Activated T-helper 17 cell treated with anti-CD3 and anti-CD28 coated beads, Interleukin-2, amount 50 U/mL, for 72 hours (primary cell): ENCODE data around the gene SREBF2. TPM values are rescaled to one million over a fixed set of nuclear protein-coding genes. Genes with fewer than 3 reads are reported as not detected.
A peak's percentile ranks its signal among the peaks of the same experiment; 100 is the strongest.

Experiments
- ATAC-seq: fragments of 150-1000 bp; cut with Tn5 transposase; replicated peaks from 2 replicates; pipeline ENCODE4 v1.10.0; 2021; ENCODE audit warnings: mild to moderate bottlenecking, moderate library complexity
- H3K27ac Mint-ChIP-seq: one replicate; pipeline ENCODE4 v1.8.0; 2022; ENCODE audit warnings: mixed read lengths
- H3K27me3 Mint-ChIP-seq: one replicate; pipeline ENCODE4 v1.8.0; 2022; ENCODE audit warnings: mixed read lengths
- H3K36me3 Mint-ChIP-seq: one replicate; pipeline ENCODE4 v1.8.0; 2022; ENCODE audit warnings: low read depth, mild to moderate bottlenecking, mixed read lengths
- H3K4me1 Mint-ChIP-seq: one replicate; pipeline ENCODE4 v1.8.0; 2022; ENCODE audit warnings: mixed read lengths
- H3K4me3 Mint-ChIP-seq: one replicate; pipeline ENCODE4 v1.8.0; 2022; ENCODE audit warnings: mild to moderate bottlenecking, mixed read lengths
- H3K9me3 Mint-ChIP-seq: one replicate; pipeline ENCODE4 v1.8.0; 2022; ENCODE audit warnings: mixed read lengths
- total RNA-seq, 2 donors: library from RNA; stranded (reverse); gene quantifications; one replicate each; pipeline ENCODE4 v1.2.3, GENCODE V29; 2022

SREBF2 gene
- total RNA-seq, 2 donors from 2014 or later, result 126 to 162 TPM

DNA sequence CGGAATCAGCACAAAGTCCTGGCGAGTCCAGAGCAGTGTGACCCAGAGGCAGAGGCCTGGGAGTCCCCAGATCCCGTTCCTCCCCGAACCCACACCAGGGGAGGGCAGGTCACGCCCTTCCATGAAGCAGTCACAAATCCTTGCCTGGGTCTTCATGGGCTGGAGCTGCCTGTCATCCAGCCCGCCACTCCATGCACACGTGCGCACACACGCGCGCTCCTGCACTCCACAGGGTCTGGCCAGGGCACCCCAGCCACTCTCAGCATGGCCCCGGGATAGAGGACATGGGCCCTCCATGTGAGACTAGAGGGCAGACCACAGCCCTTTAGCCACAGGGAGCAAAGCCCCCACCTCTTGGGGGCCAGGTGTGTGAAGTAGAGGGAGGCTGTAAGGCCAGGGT lies 99.4 kb downstream of the SREBF2 start:
- Mint-ChIP-seq H3K4me1 (peaks cover 5% of the 10 kb centered on the region), H3K27me3 (no peaks in the 10 kb centered on the region), H3K27ac (no peak overlapping the region), H3K36me3 (peaks cover 15% of the 10 kb centered on the region), H3K4me3 (no peak overlapping the region), H3K9me3 (no peaks in the 10 kb centered on the region)
- no peak for ATAC-seq

DNA sequence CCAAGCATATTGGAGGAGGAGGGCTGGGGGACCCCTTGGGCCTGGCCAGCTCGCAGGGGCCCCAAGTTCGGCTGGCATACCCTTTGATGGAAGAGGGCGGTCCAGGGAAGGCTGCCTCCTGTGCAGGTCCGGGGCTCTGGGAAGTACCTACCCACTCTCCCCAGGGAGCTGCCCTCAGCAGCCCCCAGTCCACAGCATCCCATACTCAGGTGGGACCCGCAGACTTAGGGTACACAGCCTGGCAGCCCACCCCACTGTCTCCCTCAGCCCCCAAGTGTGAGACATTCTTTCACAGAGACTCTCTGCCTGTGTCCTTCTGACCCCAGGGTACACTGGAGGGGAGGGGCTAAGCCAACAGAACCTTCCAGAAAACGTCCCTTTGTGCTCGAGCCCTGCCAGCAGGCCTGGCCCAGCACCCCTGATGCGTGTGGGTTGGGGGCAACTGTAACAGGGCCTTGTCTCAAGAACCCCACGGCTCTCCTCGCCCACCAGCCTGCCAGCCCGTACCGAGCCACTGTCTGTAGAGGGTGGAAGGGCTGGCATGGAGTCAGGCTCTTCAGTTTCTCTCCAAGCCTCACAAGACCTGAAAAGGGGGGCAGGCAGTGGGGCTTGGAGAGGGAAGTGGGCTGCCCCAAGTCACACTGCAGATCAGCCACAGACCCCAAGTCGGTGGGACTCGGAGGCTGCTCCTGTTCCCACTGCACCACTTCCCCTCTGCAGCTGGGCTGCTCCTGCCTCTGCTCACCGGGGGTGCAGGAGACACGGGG lies 100.7 kb downstream of the SREBF2 start:
- ATAC-seq, result no peak
- H3K36me3 Mint-ChIP-seq, result peaks cover 27% of the 10 kb centered on the region
- H3K4me3 Mint-ChIP-seq, result no peak overlapping the region
- H3K27ac Mint-ChIP-seq, result no peak overlapping the region
- H3K27me3 Mint-ChIP-seq, result no peaks in the 10 kb centered on the region
- no peaks in the 10 kb centered on the region for H3K9me3 Mint-ChIP-seq
- peaks cover 5% of the 10 kb centered on the region for H3K4me1 Mint-ChIP-seq

DNA sequence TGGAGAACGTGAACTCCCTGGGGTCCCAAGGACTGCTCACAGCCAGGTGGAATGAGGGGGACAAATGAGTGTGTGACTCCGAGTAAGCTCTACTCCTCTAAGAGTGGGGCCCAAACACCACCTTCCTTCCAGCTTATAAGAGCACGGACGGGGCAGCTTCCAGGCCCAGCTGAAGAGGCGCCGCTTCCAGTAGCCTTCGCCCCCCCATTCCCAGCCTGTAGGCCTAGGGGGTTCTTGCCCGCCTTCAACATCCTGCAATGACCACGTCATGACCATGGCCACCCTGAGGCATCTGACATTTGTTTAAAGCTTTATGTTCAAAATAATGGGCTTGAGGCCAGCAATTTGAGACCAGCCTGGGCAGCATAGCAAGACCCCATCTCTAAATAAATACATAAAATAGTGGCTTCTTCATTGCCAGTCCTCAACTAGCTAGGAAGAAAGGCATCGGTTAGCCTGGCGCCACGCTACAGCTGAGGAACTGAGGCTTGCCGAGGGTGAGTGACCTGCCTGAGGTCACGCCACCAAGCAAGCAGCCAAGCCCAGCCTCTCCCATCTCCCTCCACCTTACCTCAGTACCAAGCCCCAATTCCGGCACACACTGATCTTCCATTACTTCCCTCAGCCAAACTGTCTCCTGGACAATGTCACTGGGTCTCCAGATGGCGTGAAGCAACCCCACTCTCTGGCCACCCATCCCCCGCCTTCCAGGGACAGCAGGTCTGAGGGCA lies 101.5 kb downstream of the SREBF2 start:
- peaks cover 36% of the 10 kb centered on the region for H3K36me3 Mint-ChIP-seq

DNA sequence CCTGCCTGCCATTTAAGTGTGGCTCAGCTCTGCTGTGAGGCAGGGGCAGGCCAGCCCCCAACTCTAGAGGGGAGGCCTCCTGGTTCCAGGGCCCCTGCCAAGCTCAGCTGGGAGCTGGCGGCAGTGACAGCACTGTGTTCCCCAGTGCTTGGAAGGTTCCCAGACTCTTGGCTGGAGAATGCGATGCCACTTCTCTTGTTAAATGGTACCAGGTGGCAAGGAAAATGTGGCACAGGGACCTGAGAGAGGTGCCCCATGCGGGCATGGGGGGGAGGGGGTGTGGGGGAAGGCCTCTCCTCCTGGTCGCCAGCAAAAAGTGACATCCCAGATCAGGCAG lies 102.1 kb downstream of the SREBF2 start:
- Mint-ChIP-seq H3K27me3 (no peaks in the 10 kb centered on the region), H3K9me3 (no peaks in the 10 kb centered on the region)

More for the DNA sequence above, 101.5 kb downstream of the SREBF2 start:
- Mint-ChIP-seq H3K4me3 (no peak overlapping the region), H3K27me3 (no peaks in the 10 kb centered on the region), H3K9me3 (no peaks in the 10 kb centered on the region), H3K4me1 (peaks cover 4% of the 10 kb centered on the region), H3K27ac (no peak overlapping the region)
- no peak for ATAC-seq

DNA sequence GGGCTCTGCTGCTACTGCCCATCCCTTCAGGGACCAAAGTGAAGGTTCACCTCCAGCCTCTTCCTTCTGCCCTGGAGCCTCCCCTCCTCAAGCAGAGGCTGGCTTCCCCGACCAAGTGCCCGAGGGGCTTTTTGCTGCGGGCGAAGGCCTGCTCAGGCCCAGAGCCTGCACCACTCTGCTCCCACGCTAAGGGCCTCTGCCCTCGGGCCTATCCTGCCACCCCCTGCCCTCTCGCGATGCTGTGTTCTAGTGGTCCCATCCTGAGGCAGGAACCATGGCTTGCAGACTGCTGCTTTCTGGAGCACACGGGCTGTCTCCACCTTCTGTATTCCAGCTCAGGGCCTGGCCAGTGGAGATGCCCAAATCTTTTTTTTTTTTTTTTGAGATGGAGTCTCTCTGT lies 102.6 kb downstream of the SREBF2 start:
- Mint-ChIP-seq H3K9me3 (no peaks in the 10 kb centered on the region), H3K27ac (peak overlapping the region; percentile 48), H3K36me3 (peaks cover 46% of the 10 kb centered on the region), H3K27me3 (no peaks in the 10 kb centered on the region), H3K4me1 (peaks cover 13% of the 10 kb centered on the region), H3K4me3 (no peak overlapping the region)
- no peak for ATAC-seq

More for the DNA sequence above, 102.1 kb downstream of the SREBF2 start:
- Mint-ChIP-seq H3K4me1 (peaks cover 9% of the 10 kb centered on the region), H3K27ac (no peak overlapping the region), H3K4me3 (no peak overlapping the region), H3K36me3 (peaks cover 41% of the 10 kb centered on the region)
- no peak for ATAC-seq

DNA sequence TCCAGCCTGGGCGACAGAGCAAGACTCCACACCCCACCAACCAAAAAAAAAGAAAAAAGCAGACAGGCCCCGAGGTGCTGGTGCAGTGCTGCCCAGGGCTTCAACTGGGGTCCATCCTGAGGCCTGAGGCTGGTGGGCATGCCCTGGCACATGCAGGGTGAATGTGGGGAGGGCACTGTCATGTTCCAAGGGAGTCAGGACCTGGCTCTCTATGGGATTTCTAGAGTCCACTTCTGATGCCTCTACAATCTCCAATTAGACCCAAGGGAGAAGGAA lies 103.9 kb downstream of the SREBF2 start:
- ATAC-seq, result no peak
- peaks cover 59% of the 10 kb centered on the region for H3K36me3 Mint-ChIP-seq
- H3K27me3 Mint-ChIP-seq, result no peaks in the 10 kb centered on the region
- H3K27ac Mint-ChIP-seq, result no peak overlapping the region
- no peak overlapping the region for H3K4me3 Mint-ChIP-seq
- no peaks in the 10 kb centered on the region for H3K9me3 Mint-ChIP-seq
- H3K4me1 Mint-ChIP-seq, result peaks cover 25% of the 10 kb centered on the region

DNA sequence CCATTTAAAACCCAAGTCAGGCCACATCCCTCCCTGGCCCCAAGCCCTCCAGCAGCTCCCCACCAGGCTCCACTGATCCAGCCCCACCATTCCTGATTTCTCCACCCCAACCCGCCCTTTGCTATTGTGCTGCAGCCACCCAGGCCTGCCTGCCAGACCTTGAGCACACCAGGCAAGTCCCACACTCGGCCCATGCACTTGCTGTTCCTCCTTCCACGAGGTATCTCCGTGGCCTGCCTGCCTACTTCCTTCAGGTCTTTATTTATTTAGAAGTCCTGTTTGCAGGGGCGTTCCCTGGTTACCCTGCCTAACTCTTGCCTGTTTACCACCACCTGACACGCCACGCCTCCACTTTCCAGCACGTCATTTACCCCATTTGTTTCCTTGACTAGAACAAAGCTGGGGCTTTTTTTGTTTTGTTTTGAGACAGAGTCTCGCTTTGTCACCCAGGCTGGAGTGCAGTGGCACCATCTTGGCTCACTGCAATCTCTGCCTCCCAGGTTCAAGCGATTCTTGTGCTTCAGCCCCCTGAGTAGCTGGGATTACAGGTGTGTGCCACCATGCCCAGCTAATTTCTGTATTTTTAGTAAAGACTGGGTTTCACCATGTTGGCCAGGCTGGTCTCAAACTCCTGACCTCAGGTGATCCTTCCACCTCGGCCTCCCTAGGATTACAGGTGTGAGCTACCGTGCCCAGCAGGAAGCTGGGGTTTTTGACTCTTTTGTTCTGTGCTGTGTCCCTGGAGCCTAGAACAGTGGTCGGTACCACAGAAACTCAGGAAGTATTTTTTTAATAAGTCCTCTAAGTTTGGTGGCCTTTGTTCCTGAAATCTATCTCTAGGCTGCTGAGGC lies 107.3 kb downstream of the SREBF2 start:
- peak; percentile 78 for ATAC-seq
- Mint-ChIP-seq H3K27ac (peak overlapping the region; percentile 100), H3K36me3 (peaks cover 92% of the 10 kb centered on the region), H3K27me3 (no peaks in the 10 kb centered on the region), H3K4me1 (peaks cover 33% of the 10 kb centered on the region), H3K9me3 (no peaks in the 10 kb centered on the region), H3K4me3 (peak overlapping the region; percentile 77)

DNA sequence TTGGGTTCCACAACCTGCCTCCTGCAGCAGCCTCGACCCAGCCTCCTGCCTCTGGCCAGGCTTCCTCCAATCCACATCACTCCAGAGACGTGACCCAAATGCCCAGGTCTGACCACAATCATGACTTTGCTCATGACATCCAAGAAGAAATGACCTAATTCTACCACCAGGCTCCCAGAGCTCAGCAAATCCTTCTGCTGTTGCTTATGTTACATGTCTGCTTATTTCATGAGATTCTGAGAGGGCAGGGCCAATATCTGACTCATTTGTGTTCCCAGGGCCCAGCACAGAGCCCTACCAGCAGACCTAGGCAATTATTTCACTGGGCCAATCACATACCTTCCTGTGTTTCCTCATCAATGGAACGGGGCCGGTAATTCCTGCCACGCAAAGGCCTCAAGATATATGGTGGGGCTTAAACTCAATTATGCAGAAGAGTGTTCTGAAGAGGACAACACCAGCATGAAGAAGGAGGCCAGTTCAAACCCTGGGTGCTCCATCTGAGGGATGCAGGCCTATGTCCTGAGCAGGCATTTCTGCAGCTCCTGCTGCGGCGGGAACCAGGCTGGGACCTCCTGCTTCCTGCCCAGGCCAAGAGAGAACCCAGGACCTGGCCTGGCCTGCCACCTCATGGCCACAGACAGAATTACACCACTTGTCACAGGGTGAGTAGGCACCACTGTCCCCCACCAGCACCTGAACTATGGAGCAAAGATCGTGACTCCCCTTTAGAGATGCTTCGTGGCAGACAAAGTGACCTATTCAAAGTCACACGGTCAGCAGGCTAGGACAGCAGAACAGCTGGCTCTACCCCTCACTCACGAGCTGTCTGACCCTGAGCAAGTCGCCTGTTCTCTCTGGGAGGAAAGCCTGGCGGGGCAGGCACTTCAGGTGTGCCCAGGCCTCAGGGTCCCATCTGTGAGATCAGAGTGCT lies 108.2 kb downstream of the SREBF2 start:
- H3K9me3 Mint-ChIP-seq, result no peaks in the 10 kb centered on the region
- no peaks in the 10 kb centered on the region for H3K27me3 Mint-ChIP-seq
- peak; percentile 69 for ATAC-seq
- H3K4me1 Mint-ChIP-seq, result peaks cover 38% of the 10 kb centered on the region
- peak overlapping the region; percentile 100 for H3K27ac Mint-ChIP-seq
- peak overlapping the region; percentile 77 for H3K4me3 Mint-ChIP-seq
- H3K36me3 Mint-ChIP-seq, result peaks cover 98% of the 10 kb centered on the region

DNA sequence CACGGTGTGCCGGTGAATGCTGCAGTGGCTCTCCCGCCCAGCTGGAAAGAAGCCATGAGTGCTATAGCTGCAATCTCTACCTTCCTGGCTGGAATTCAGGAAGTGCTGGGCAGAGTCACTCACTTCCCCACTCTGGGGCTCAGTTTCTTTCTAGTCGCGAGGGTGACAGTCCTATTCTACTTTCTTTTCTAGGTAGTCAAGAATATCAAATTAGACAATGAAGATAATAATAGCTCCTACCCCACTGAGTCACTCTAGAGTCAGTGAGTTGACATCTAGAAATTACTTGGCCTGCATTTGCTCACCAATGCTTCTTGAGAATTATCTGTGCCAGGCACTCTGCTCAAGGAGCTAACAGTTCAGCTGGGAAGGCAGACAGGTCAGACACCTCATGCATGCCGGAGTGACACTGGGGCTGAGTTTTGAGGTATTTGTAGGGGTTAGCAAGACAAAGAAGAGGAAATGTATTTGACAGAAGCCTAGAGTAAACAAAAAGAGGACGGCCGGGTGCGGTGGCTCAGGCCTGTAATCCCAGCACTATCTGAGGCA lies 110.8 kb downstream of the SREBF2 start:
- no peaks in the 10 kb centered on the region for H3K27me3 Mint-ChIP-seq
- peak overlapping the region; percentile 77 for H3K27ac Mint-ChIP-seq
- H3K36me3 Mint-ChIP-seq, result peaks cover 81% of the 10 kb centered on the region
- ATAC-seq, result peak; percentile 9
- peaks cover 38% of the 10 kb centered on the region for H3K4me1 Mint-ChIP-seq
- H3K4me3 Mint-ChIP-seq, result peak overlapping the region; percentile 91
- no peaks in the 10 kb centered on the region for H3K9me3 Mint-ChIP-seq

DNA sequence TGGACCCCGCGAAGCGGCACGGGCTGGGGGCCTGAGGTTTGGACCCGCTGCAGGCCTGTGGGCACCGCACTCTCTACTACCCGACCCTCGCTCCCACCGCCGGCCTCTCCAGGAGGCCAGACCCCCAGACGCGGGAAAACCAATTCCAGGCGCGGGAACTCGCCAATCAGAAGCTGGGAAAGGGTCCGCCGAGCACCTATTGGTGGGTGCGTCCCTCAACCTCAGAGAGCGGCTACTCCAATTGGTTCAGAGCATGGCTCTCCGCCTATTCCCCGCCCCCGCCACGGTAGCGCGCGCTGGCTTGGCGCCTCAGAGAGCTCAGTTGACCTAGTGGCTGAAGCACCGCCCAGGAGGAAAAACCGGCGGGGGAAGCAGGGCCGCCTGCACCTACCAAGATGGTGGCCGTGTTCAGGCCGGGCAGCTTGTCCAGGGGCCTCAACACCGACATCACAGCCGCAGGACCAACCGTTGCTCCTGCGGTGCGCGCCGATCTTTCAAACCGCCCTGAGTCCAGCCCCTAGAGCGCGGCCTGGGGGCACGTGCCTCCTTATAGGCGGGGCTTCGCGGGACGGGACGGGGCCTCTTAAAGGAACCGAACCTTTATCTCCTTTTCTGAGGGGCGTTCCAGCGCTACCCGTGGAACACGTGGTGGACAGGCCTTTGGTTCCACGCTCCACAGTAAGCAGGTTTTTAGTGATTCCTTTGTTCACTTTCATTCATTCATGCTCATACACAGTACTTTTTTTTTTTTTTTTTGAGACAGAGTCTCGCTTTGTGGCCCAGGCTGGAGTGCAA lies 113.9 kb downstream of the SREBF2 start, which contains the start of gene CENPM:
TSS of gene CENPM (minus strand) at position 524 of the 795 bp plus-strand sequence. CDS start at position 448, 76 bp downstream.
- Mint-ChIP-seq H3K36me3 (peaks cover 50% of the 10 kb centered on the region), H3K27me3 (no peaks in the 10 kb centered on the region), H3K4me3 (peak within 1 kb of the TSS; percentile 91), H3K27ac (peak within 1 kb of the TSS; percentile 85), H3K4me1 (peaks cover 20% of the 10 kb centered on the region), H3K9me3 (no peaks in the 10 kb centered on the region)
- peak; percentile 95 for ATAC-seq

DNA sequence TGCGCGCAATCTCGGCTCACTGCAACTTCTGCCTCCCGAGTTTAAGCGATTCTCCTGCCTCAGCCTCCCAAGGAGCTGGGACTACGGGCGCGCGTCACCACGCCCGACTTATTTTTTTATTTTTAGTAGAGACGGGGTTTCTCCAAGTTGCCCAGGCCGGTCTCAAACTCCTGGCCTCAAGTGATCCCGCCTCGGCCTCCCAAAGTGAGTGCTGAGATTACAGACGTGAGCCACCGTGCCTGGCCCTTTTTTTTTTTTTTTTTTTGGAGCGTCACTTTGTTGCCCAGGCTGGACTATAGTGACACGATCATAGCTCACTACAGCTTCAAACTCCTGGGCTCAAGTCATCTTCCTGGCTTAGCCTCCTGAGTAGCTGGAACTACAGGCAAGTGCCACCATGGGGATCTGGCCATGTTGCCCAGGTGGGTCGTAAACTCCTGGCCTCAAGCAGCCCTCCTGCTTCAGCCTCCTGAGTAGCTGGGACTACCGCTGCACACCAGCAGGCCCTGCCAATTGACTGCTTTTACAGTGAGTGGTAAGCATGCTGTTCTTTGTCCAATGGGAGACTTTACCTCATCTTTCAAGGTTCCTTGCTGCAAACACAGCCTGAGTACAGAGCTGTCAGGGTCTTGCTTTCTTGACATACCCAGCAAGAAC lies 114.6 kb downstream of the SREBF2 start:
- H3K4me1 Mint-ChIP-seq, result peaks cover 17% of the 10 kb centered on the region
- no peaks in the 10 kb centered on the region for H3K9me3 Mint-ChIP-seq
- peak overlapping the region; percentile 85 for H3K27ac Mint-ChIP-seq
- ATAC-seq, result no peak
- peaks cover 44% of the 10 kb centered on the region for H3K36me3 Mint-ChIP-seq
- peak overlapping the region; percentile 91 for H3K4me3 Mint-ChIP-seq
- no peaks in the 10 kb centered on the region for H3K27me3 Mint-ChIP-seq

DNA sequence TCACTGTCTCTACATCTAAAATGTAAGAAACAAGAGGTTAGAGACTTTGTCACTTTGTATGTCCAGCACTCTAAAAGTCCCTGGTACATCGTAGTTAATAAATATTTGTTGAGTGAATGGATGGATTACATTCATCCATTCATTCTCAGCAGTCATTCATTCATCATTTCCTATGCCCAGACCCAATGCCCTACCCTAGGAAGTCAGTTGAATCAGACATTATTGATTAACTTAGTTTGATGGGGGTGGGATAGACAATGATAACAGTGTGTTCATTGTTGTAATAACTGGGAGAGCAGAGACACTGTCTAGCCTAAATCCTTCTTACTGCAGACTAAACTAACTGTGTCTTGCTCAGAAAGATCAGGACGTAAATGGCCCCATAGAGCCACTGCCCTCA lies 115.2 kb downstream of the SREBF2 start:
- H3K27ac Mint-ChIP-seq, result no peak overlapping the region
- H3K9me3 Mint-ChIP-seq, result no peaks in the 10 kb centered on the region
- peak overlapping the region; percentile 91 for H3K4me3 Mint-ChIP-seq
- peaks cover 17% of the 10 kb centered on the region for H3K4me1 Mint-ChIP-seq
- no peaks in the 10 kb centered on the region for H3K27me3 Mint-ChIP-seq
- no peak for ATAC-seq
- H3K36me3 Mint-ChIP-seq, result peaks cover 38% of the 10 kb centered on the region
